ENCODE results near the gene DHX15.

The DHX15 gene

GRCh38 chr4:24582235-24582832, 2.0 kb downstream of the DHX15 start:
- H3K4me3 ChIP-seq (ENCODE audit: low read length) = peak overlapping the region; percentile 98
- H3K9me2 ChIP-seq (replicated peaks; ENCODE audit: control insufficient read depth, low read length) = no peaks in the 10 kb centered on the region
- H3K27ac ChIP-seq (ENCODE audit: low read depth, low read length) = peak overlapping the region; percentile 68; the same call in 1 of the 2 replicates
- no peaks in the 10 kb centered on the region for H3K9me3 ChIP-seq (ENCODE audit: control insufficient read depth, insufficient read depth, low read length)
- H3K4me1 ChIP-seq (ENCODE audit: control insufficient read depth, low read length) = peaks cover 64% of the 10 kb centered on the region
- peaks cover 6% of the 10 kb centered on the region for H3F3A ChIP-seq (ENCODE audit: control insufficient read depth, insufficient read depth)
- H3K27me3 ChIP-seq (ENCODE audit: control insufficient read depth, low read length) = no peaks in the 10 kb centered on the region
- H3K36me3 ChIP-seq (ENCODE audit: control insufficient read depth, low read length) = peaks cover 67% of the 10 kb centered on the region
- peak overlapping the region; percentile 80 for H3K4me2 ChIP-seq (ENCODE audit: low read length)
- peaks cover 81% of the 10 kb centered on the region for H3K79me2 ChIP-seq (ENCODE audit: control insufficient read depth, low read length)
- no peak for TF ChIP-seq CTCF (IDR thresholded peaks at IDR 0.05; ENCODE audit: low read depth, low read length, poor library complexity, severe bottlenecking)
- TF ChIP-seq EZH2phosphoT487 (IDR thresholded peaks at IDR 0.05; ENCODE audit: borderline replicate concordance, low read length) = no peak
- peaks cover 44% of the 10 kb centered on the region for H4K20me1 ChIP-seq (ENCODE audit: control insufficient read depth, insufficient read depth, low read depth, low read length)

GRCh38 chr4:24578364-24578763, 6.0 kb downstream of the DHX15 start:
- Histone ChIP-seq H3K36me3 (ENCODE audit: control insufficient read depth, low read length) (peaks cover 99% of the 10 kb centered on the region), H3K4me2 (ENCODE audit: low read length) (peak overlapping the region; percentile 35), H3K27me3 (ENCODE audit: control insufficient read depth, low read length) (no peaks in the 10 kb centered on the region), H3K79me2 (ENCODE audit: control insufficient read depth, low read length) (peaks cover 100% of the 10 kb centered on the region), H3K4me1 (ENCODE audit: control insufficient read depth, low read length) (peaks cover 49% of the 10 kb centered on the region), H3F3A (ENCODE audit: control insufficient read depth, insufficient read depth) (peaks cover 4% of the 10 kb centered on the region; the same call in 1 of the 2 replicates), H3K9me3 (ENCODE audit: control insufficient read depth, insufficient read depth, low read length) (no peaks in the 10 kb centered on the region), H4K20me1 (ENCODE audit: control insufficient read depth, insufficient read depth, low read depth, low read length) (peaks cover 75% of the 10 kb centered on the region), H3K9me2 (replicated peaks; ENCODE audit: control insufficient read depth, low read length) (no peaks in the 10 kb centered on the region), H3K27ac (ENCODE audit: low read depth, low read length) (no peak overlapping the region), H3K4me3 (ENCODE audit: low read length) (peak overlapping the region; percentile 16)
- TF ChIP-seq EZH2phosphoT487 (IDR thresholded peaks at IDR 0.05; ENCODE audit: borderline replicate concordance, low read length) = no peak
- TF ChIP-seq CTCF (IDR thresholded peaks at IDR 0.05; ENCODE audit: low read depth, low read length, poor library complexity, severe bottlenecking) = no peak

DNA sequence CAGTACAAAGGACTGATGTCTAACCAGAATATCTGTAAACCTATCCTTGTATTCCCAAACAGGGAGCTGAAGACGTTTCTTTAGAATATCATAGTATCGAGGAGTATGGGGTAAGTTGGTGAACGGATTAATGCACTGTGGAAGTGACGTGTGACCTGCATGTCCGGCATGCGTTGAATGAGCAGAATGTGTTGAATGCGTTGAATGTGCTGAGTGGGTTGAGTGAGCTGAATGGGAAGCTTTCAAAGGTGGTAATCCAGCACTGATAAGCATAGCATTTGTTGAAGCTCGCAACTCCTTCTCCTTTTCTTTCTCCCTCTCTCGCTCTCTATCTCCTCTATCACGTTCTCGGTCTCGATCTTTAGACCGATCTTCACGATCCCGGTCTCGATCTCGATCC, 8.1 kb downstream of the DHX15 start:
- H4K20me1 ChIP-seq (ENCODE audit: control insufficient read depth, insufficient read depth, low read depth, low read length) = peaks cover 66% of the 10 kb centered on the region
- H3K4me3 ChIP-seq (ENCODE audit: low read length) = no peak overlapping the region
- H3K79me2 ChIP-seq (ENCODE audit: control insufficient read depth, low read length) = peaks cover 100% of the 10 kb centered on the region
- no peaks in the 10 kb centered on the region for H3K9me2 ChIP-seq (replicated peaks; ENCODE audit: control insufficient read depth, low read length)
- no peaks in the 10 kb centered on the region for H3K9me3 ChIP-seq (ENCODE audit: control insufficient read depth, insufficient read depth, low read length)
- peaks cover 99% of the 10 kb centered on the region for H3K36me3 ChIP-seq (ENCODE audit: control insufficient read depth, low read length)
- H3F3A ChIP-seq (ENCODE audit: control insufficient read depth, insufficient read depth) = peaks cover 4% of the 10 kb centered on the region; the same call in 1 of the 2 replicates
- TF ChIP-seq CTCF (IDR thresholded peaks at IDR 0.05; ENCODE audit: low read depth, low read length, poor library complexity, severe bottlenecking) = no peak
- no peak for TF ChIP-seq EZH2phosphoT487 (IDR thresholded peaks at IDR 0.05; ENCODE audit: borderline replicate concordance, low read length)
- peaks cover 31% of the 10 kb centered on the region for H3K4me1 ChIP-seq (ENCODE audit: control insufficient read depth, low read length)
- no peak overlapping the region for H3K4me2 ChIP-seq (ENCODE audit: low read length)
- H3K27me3 ChIP-seq (ENCODE audit: control insufficient read depth, low read length) = no peaks in the 10 kb centered on the region
- no peak overlapping the region for H3K27ac ChIP-seq (ENCODE audit: low read depth, low read length)
